Astrocyte (in vitro differentiated cells and primary cell): ENCODE measurements around the gene HMX1. TPM values are rescaled to one million over a fixed set of nuclear protein-coding genes. Genes with fewer than 3 reads are reported as not detected.

Experiments
- DNase-seq: peaks from one replicate; pipeline ENCODE4 v3.0.0-alpha.2; 2010; ENCODE audit warnings: low read depth
- FAIRE-seq: peaks from 2 replicates; lab custom pipeline; 2011; peaks lifted over from hg19 to GRCh38; lab: Jason Lieb, UNC
- H2AFZ ChIP-seq: 2 replicates; pipeline ENCODE4 v1.6.0; 2012; ENCODE audit warnings: low read depth, low read length, inconsistent platforms
- H3K27ac ChIP-seq: 2 replicates; pipeline ENCODE4 v1.5.1; 2011; ENCODE audit warnings: low read depth, low read length, inconsistent platforms
- H3K27me3 ChIP-seq: 2 replicates; pipeline ENCODE4 v1.6.0; 2011; ENCODE audit warnings: low read length, inconsistent platforms; ENCODE audit not compliant: insufficient read depth
- H3K36me3 ChIP-seq: 2 replicates; pipeline ENCODE4 v1.5.1; 2011; ENCODE audit warnings: low read length, inconsistent platforms; ENCODE audit not compliant: insufficient read depth
- H3K4me1 ChIP-seq: 2 replicates; pipeline ENCODE4 v1.5.1; 2011; ENCODE audit warnings: low read length, inconsistent platforms; ENCODE audit not compliant: insufficient read depth
- H3K4me2 ChIP-seq: 2 replicates; pipeline ENCODE4 v1.6.0; 2012; ENCODE audit warnings: low read length, inconsistent platforms
- H3K4me3 ChIP-seq: 2 replicates; pipeline ENCODE4 v1.5.1; 2011; ENCODE audit warnings: low read depth, mild to moderate bottlenecking, low read length, inconsistent platforms; ENCODE audit not compliant: insufficient read depth
- H3K79me2 ChIP-seq: 2 replicates; pipeline ENCODE4 v1.6.0; 2012; ENCODE audit warnings: mild to moderate bottlenecking, low read length, inconsistent platforms; ENCODE audit not compliant: insufficient read depth
- H3K9ac ChIP-seq: 2 replicates; pipeline ENCODE4 v1.6.0; 2012; ENCODE audit warnings: mild to moderate bottlenecking, low read length, inconsistent platforms
- H3K9me3 ChIP-seq: 2 replicates; pipeline ENCODE4 v1.5.1; 2012; ENCODE audit warnings: low read depth, mild to moderate bottlenecking, low read length, inconsistent platforms; ENCODE audit not compliant: insufficient read depth
- H4K20me1 ChIP-seq: 2 replicates; pipeline ENCODE4 v1.6.0; 2012; ENCODE audit warnings: low read length, inconsistent platforms; ENCODE audit not compliant: insufficient read depth
- H3K27ac Mint-ChIP-seq: one replicate; pipeline ENCODE4 v1.8.0; 2021; ENCODE audit warnings: mild to moderate bottlenecking, mixed read lengths; ENCODE audit not compliant: unreplicated experiment
- H3K27me3 Mint-ChIP-seq: one replicate; pipeline ENCODE4 v1.8.0; 2021; ENCODE audit warnings: low read depth, mixed read lengths; ENCODE audit not compliant: unreplicated experiment
- H3K36me3 Mint-ChIP-seq: one replicate; pipeline ENCODE4 v1.8.0; 2021; ENCODE audit warnings: low read depth, mixed read lengths; ENCODE audit not compliant: unreplicated experiment
- H3K4me1 Mint-ChIP-seq: one replicate; pipeline ENCODE4 v1.8.0; 2021; ENCODE audit warnings: low read depth, mixed read lengths; ENCODE audit not compliant: unreplicated experiment
- H3K4me3 Mint-ChIP-seq: one replicate; pipeline ENCODE4 v1.8.0; 2021; ENCODE audit warnings: mild to moderate bottlenecking, moderate library complexity, mixed read lengths; ENCODE audit not compliant: unreplicated experiment
- H3K9me3 Mint-ChIP-seq: one replicate; pipeline ENCODE4 v1.8.0; 2021; ENCODE audit warnings: mild to moderate bottlenecking, mixed read lengths; ENCODE audit not compliant: unreplicated experiment
- EZH2 ChIP-seq: IDR thresholded peaks from 2 replicates; pipeline ENCODE4 v1.6.1; 2012; ENCODE audit warnings: mild to moderate bottlenecking, low read length, inconsistent platforms; ENCODE audit not compliant: insufficient read depth
- total RNA-seq: library from RNA; stranded (reverse); gene quantifications from 2 replicates; pipeline ENCODE4 v1.2.1, GENCODE V29; 2021
- TF ChIP-seq, protein P1 (sequence below): IDR thresholded peaks from 2 replicates; pipeline ENCODE4 v1.5.1; 2011; ENCODE audit warnings: low read depth, mild to moderate bottlenecking, inconsistent platforms, low read length, moderate library complexity; ENCODE audit not compliant: insufficient read depth

Gene HMX1
- total RNA-seq, 1 donor from 2014 or later: 0.25 TPM

DNA sequence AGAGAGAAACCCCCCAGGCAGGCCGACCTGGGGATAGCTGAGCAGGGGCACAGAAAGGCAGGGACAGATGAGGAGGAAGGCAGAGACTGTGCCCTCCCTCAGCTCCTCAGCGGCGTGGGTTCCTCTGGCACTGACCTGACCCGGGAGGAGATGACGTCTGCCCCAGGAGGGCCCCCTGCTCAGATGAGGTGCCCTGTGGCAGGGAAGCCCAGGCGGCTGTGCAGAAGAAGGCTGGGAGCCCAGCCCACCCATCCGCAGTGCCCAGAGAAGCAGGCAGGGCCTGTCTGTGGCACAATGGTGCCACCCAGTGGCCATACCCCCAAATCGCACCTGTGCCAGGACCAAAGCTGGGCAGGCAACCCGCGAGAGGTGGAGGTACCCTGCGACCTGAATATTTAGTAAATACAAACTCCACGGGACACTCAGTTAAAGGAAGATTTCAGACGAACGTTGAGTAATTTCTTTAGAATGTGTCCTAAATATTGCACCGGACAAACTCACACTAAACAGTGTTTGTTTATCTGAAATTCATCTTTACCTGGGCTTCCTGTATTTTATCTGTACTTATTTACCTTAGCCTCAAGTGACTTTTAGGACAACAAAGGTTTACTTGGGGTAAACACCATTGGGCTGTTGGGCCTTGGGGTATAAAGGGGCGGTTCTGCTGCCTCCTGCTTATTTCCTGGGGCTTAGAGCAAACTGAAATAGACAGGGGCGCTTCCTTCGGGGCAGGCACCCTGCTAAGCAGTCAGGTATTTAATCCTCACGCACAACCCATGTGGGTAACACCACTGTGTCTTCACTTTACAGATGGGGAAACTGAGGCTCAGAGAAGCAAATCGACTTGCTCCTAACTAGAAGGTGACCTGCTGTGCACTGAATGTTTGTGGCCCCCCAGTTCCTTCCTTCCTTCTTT is 46.5 kb upstream of the HMX1 start:
- no peak for DNase-seq
- Mint-ChIP-seq H3K27me3 (peaks cover 72% of the 10 kb centered on the region), H3K9me3 (peaks cover under 1% of the 10 kb centered on the region), H3K4me3 (no peak overlapping the region), H3K36me3 (no peaks in the 10 kb centered on the region), H3K27ac (no peak overlapping the region), H3K4me1 (peaks cover 4% of the 10 kb centered on the region)
- Histone ChIP-seq H3K4me3 (no peak overlapping the region), H3K9ac (no peak overlapping the region), H4K20me1 (no peaks in the 10 kb centered on the region), H3K79me2 (no peaks in the 10 kb centered on the region), H3K36me3 (no peaks in the 10 kb centered on the region), H2AFZ (no peak overlapping the region), H3K4me1 (no peaks in the 10 kb centered on the region), H3K4me2 (no peak overlapping the region), H3K27ac (no peak overlapping the region), H3K27me3 (peaks cover 2% of the 10 kb centered on the region), H3K9me3 (peaks cover 4% of the 10 kb centered on the region)
- TF ChIP-seq, protein P1, sequence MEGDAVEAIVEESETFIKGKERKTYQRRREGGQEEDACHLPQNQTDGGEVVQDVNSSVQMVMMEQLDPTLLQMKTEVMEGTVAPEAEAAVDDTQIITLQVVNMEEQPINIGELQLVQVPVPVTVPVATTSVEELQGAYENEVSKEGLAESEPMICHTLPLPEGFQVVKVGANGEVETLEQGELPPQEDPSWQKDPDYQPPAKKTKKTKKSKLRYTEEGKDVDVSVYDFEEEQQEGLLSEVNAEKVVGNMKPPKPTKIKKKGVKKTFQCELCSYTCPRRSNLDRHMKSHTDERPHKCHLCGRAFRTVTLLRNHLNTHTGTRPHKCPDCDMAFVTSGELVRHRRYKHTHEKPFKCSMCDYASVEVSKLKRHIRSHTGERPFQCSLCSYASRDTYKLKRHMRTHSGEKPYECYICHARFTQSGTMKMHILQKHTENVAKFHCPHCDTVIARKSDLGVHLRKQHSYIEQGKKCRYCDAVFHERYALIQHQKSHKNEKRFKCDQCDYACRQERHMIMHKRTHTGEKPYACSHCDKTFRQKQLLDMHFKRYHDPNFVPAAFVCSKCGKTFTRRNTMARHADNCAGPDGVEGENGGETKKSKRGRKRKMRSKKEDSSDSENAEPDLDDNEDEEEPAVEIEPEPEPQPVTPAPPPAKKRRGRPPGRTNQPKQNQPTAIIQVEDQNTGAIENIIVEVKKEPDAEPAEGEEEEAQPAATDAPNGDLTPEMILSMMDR: peak; percentile 70
- no peak for TF ChIP-seq EZH2
- no peak for FAIRE-seq

DNA sequence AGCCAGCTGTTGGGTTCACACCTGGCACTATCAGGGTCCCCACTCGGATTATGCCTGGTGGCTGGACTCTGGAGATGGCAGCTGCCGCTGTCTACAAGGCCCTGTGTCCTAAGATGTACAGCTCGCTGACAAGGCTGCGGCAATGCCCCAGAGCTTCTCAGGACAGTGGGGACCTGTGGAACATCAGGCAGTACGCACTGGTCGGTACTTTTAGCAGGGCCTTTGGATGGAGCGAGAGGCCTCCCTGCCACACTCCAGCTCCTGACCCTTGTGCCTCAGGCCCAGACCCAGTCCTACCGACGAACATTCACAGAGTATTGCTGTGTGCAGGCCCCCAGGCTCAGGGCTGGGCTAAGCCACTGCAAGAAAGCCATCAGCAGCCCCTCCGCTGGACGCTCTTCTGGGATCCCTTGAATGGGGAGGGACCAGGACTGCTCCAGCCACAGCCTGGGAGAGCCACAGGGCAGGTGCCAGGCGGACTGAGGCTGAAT is 45.7 kb upstream of the HMX1 start:
- Mint-ChIP-seq H3K9me3 (no peaks in the 10 kb centered on the region), H3K4me3 (no peak overlapping the region), H3K27ac (no peak overlapping the region), H3K4me1 (peaks cover 4% of the 10 kb centered on the region), H3K27me3 (peaks cover 73% of the 10 kb centered on the region), H3K36me3 (no peaks in the 10 kb centered on the region)
- Histone ChIP-seq H3K79me2 (no peaks in the 10 kb centered on the region), H3K27ac (no peak overlapping the region), H3K4me3 (no peak overlapping the region), H3K9me3 (no peaks in the 10 kb centered on the region), H3K9ac (no peak overlapping the region), H4K20me1 (no peaks in the 10 kb centered on the region), H3K36me3 (no peaks in the 10 kb centered on the region), H2AFZ (no peak overlapping the region), H3K4me2 (no peak overlapping the region), H3K4me1 (no peaks in the 10 kb centered on the region), H3K27me3 (peaks cover 2% of the 10 kb centered on the region)
- no peak for DNase-seq
- no peak for FAIRE-seq
- TF ChIP-seq EZH2: no peak
- TF ChIP-seq, protein P1: no peak

DNA sequence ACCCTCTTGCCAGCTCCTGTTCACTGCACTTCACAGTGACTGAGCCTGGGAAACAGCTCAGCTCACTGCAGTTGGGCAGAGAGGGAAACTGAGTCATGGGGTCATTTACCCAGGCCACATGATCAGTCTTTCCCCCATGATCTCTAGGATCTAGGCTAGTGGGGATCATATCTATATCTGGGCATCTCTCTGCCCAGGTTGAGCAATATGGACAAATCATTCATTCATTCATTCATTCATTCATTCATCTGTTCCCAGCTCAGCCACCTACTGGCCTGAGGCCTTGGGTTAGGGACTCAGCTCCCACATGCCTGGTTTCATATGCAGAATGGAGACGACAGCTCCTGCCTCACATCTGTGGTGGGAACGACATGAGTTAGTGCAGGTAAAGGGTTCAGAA is 45.3 kb upstream of the HMX1 start:
- TF ChIP-seq, protein P1: no peak
- TF ChIP-seq EZH2: no peak
- H3K27ac Mint-ChIP-seq: no peak overlapping the region
- peaks cover 70% of the 10 kb centered on the region for H3K27me3 Mint-ChIP-seq
- Histone ChIP-seq H3K4me2 (no peak overlapping the region), H3K27me3 (peaks cover 2% of the 10 kb centered on the region), H3K27ac (no peak overlapping the region), H3K4me3 (no peak overlapping the region), H4K20me1 (no peaks in the 10 kb centered on the region), H3K4me1 (no peaks in the 10 kb centered on the region), H3K36me3 (no peaks in the 10 kb centered on the region), H3K79me2 (no peaks in the 10 kb centered on the region), H3K9ac (no peak overlapping the region), H2AFZ (no peak overlapping the region), H3K9me3 (no peaks in the 10 kb centered on the region)
- H3K9me3 Mint-ChIP-seq: no peaks in the 10 kb centered on the region
- peaks cover 4% of the 10 kb centered on the region for H3K4me1 Mint-ChIP-seq
- no peak overlapping the region for H3K4me3 Mint-ChIP-seq
- no peaks in the 10 kb centered on the region for H3K36me3 Mint-ChIP-seq
- no peak for DNase-seq
- FAIRE-seq: no peak
